GM12878 (cell line): ENCODE results near the gene PCDHGA6. TPM values are rescaled to one million over a fixed set of nuclear protein-coding genes. Genes with fewer than 3 reads are reported as not detected.

ENCODE experiments used
- CBX5 ChIP-seq: sonication (generic); IDR thresholded peaks from 2 replicates; pipeline ENCODE4 v1.6.1; 2016; ENCODE audit warnings: low read depth, moderate library complexity, mild to moderate bottlenecking, inconsistent platforms
- EED ChIP-seq: sonication (generic); IDR thresholded peaks from 2 replicates; pipeline ENCODE4 v1.6.1; 2016; ENCODE audit warnings: antibody characterized with exemption, low read depth
- EZH2 ChIP-seq: IDR thresholded peaks from 2 replicates; pipeline ENCODE4 v1.6.1; 2012; ENCODE audit warnings: low read depth, mild to moderate bottlenecking, control low read depth, inconsistent platforms, low read length, borderline replicate concordance; ENCODE audit not compliant: control insufficient read depth
- FOXM1 ChIP-seq: IDR thresholded peaks from 2 replicates; pipeline ENCODE4 v1.6.1; 2012; ENCODE audit warnings: low read depth, mild to moderate bottlenecking, inconsistent platforms, low read length, moderate library complexity
- HDAC2 ChIP-seq: fragments of 200-600 bp; sonication (generic); IDR thresholded peaks from 2 replicates; pipeline ENCODE4 v1.6.1; 2017
- IKZF1 ChIP-seq: fragments of 450-650 bp; conservative IDR thresholded peaks from 2 replicates; pipeline ENCODE4 v1.6.1; 2017; ENCODE audit warnings: antibody characterized with exemption, mild to moderate bottlenecking
- KAT2A ChIP-seq: conservative IDR thresholded peaks from 2 replicates; pipeline ENCODE4 v1.6.1; 2011; ENCODE audit warnings: low read depth, low read length; ENCODE audit not compliant: control insufficient read depth
- KDM1A ChIP-seq: fragments of 200-600 bp; sonication (generic); IDR thresholded peaks from 2 replicates; pipeline ENCODE4 v1.6.1; 2016; ENCODE audit warnings: borderline replicate concordance
- NBN ChIP-seq: fragments of 450-650 bp; IDR thresholded peaks from 2 replicates; pipeline ENCODE4 v1.6.1; 2016
- RAD21 ChIP-seq: IDR thresholded peaks from 2 replicates; pipeline ENCODE4 v1.6.1; 2011; ENCODE audit warnings: mild to moderate bottlenecking, low read depth, low read length, moderate library complexity; ENCODE audit not compliant: insufficient read depth
- RUNX3 ChIP-seq: IDR thresholded peaks from 2 replicates; pipeline ENCODE4 v1.6.1; 2012; ENCODE audit warnings: low read length, inconsistent platforms
- SIX5 ChIP-seq: IDR thresholded peaks from 2 replicates; pipeline ENCODE4 v1.6.1; 2011; ENCODE audit warnings: mild to moderate bottlenecking, low read depth, low read length, moderate library complexity; ENCODE audit not compliant: severe bottlenecking
- SKIL ChIP-seq: fragments of 450-650 bp; IDR thresholded peaks from 2 replicates; pipeline ENCODE4 v1.6.1; 2017; ENCODE audit warnings: mild to moderate bottlenecking, low read depth, inconsistent platforms; ENCODE audit not compliant: poor library complexity, severe bottlenecking
- SMARCA5 ChIP-seq: fragments of 450-650 bp; IDR thresholded peaks from 2 replicates; pipeline ENCODE4 v1.6.1; 2017; ENCODE audit warnings: mild to moderate bottlenecking
- SREBF1 ChIP-seq: IDR thresholded peaks from 2 replicates; pipeline ENCODE4 v1.6.1; 2012; ENCODE audit warnings: mild to moderate bottlenecking, low read length
- TCF3 ChIP-seq: IDR thresholded peaks from 2 replicates; pipeline ENCODE4 v1.6.1; 2012; ENCODE audit warnings: low read depth, mild to moderate bottlenecking, low read length, borderline replicate concordance; ENCODE audit not compliant: insufficient read depth
- TCF7 ChIP-seq: IDR thresholded peaks from 2 replicates; pipeline ENCODE4 v1.6.1; 2014; ENCODE audit warnings: antibody characterized with exemption, borderline replicate concordance
- YBX1 ChIP-seq: fragments of 450-650 bp; IDR thresholded peaks from 2 replicates; pipeline ENCODE4 v1.6.1; 2016; ENCODE audit warnings: antibody characterized with exemption
- ZNF207 ChIP-seq: fragments of 450-650 bp; IDR thresholded peaks from 2 replicates; pipeline ENCODE4 v1.6.1; 2014; ENCODE audit warnings: antibody characterized with exemption, mild to moderate bottlenecking, borderline replicate concordance
- ZNF622 ChIP-seq: fragments of 450-650 bp; IDR thresholded peaks from 2 replicates; pipeline ENCODE4 v1.6.1; 2017; ENCODE audit warnings: mild to moderate bottlenecking, inconsistent platforms
- ZNF687 ChIP-seq: fragments of 450-650 bp; IDR thresholded peaks from 2 replicates; pipeline ENCODE4 v1.6.1; 2017; ENCODE audit warnings: mild to moderate bottlenecking, moderate library complexity
- ZSCAN29 ChIP-seq: fragments of 450-650 bp; IDR thresholded peaks from 2 replicates; pipeline ENCODE4 v1.6.1; 2017; ENCODE audit warnings: mild to moderate bottlenecking, moderate library complexity
- polyA plus RNA-seq, 11 experiments: library from polyadenylated mRNA; depleted of rRNA in 4 of 11; unstranded in 6 of 11; stranded (reverse) in 5 of 11; fragments of >200 nt; fragmentation: Nextera tagmentation in 4 of 11; fragmentation: Illumina TruSeq in 1 of 11; extraction: Ambion mirVana in 4 of 11; extraction: Trizol in 1 of 11; gene quantifications; 1 replicate in 1 of 11; 2 replicates in 10 of 11; pipeline versions ENCODE4 v1.2.1 to v1.2.3, GENCODE V29; 2011 to 2016; ENCODE audit warnings: inconsistent platforms in 2 of 11, missing spikeins in 2 of 11, low read depth in 1 of 11
- total RNA-seq, 4 experiments: library from RNA; depleted of rRNA in 3 of 4; stranded (reverse); fragments of >200 nt in 3 of 4; fragmentation: Illumina TruSeq in 1 of 4; extraction: Trizol in 1 of 4; gene quantifications; 2 replicates each; pipeline versions ENCODE4 v1.2.1 to v1.2.3, GENCODE V29; 2013 to 2021

PCDHGA6 gene
- total and polyA plus RNA-seq, 10 of the 15 experiments (the other 5 are each of a cell fraction or from before 2014, with no cell fraction given): 0.04 to 0.60 (median 0.15) TPM; not detected in 3

- TF ChIP-seq FOXM1: 0 out of 2 replicates have a peak, but pooled peaks have one; percentile 18
- TF ChIP-seq KAT2A: no peak
- TF ChIP-seq SKIL: peak; percentile 31
- TF ChIP-seq EED: peak; percentile 17; the same call in 1 of the 2 replicates
- TF ChIP-seq NBN: no peak
- TF ChIP-seq SMARCA5: peak; percentile 55; the same call in 1 of the 2 replicates
- TF ChIP-seq YBX1: no peak
- peak; percentile 86 for TF ChIP-seq RAD21
- no peak for TF ChIP-seq HDAC2
- TF ChIP-seq EZH2: no peak
- no peak for TF ChIP-seq TCF7
- no peak for TF ChIP-seq TCF3
- no peak for TF ChIP-seq SIX5
- TF ChIP-seq CBX5: no peak
- TF ChIP-seq IKZF1: peak; percentile 45; the same call in 1 of the 2 replicates
- TF ChIP-seq KDM1A: no peak
- 0 out of 2 replicates have a peak, but pooled peaks have one; percentile 13 for TF ChIP-seq RUNX3
- TF ChIP-seq ZNF207: no peak
- TF ChIP-seq ZSCAN29: peak; percentile 99
- no peak for TF ChIP-seq SREBF1
- TF ChIP-seq ZNF622: no peak
- no peak for TF ChIP-seq ZNF687
These were observed 39.3 kb downstream of the PCDHGA6 start, which contains the start of gene PCDHGA10 (continued) for GRCh38 chr5:141412854-141413539.
